Body of pancreas (tissue), 4 donors: Measurements from ENCODE around the gene A3GALT2. TPM values are rescaled to one million over a fixed set of nuclear protein-coding genes. Genes with fewer than 3 reads are reported as not detected.

Experiments
- ATAC-seq: fragments of 150-250 bp; one replicate; pipeline ENCODE4 v1.9.1; 2016
- DNase-seq, 4 donors: peaks; one replicate each; pipeline ENCODE4 v3.0.0-alpha.2; 2019
- H3K27ac ChIP-seq, 4 donors: fragments of 200-600 bp; sonication (generic); 1 replicate in 3 of 4; 2 replicates in 1 of 4; pipeline versions ENCODE4 v1.5.1 to v1.6.1; 2016 to 2019; ENCODE audit warnings: mild to moderate bottlenecking in 1 of 4, mixed read lengths in 1 of 4, moderate library complexity in 1 of 4
- H3K27me3 ChIP-seq, 2 donors: fragments of 200-600 bp; sonication (generic); one replicate each; pipeline ENCODE4 v1.6.0; 2016; ENCODE audit warnings: mild to moderate bottlenecking in 1 of 2
- H3K36me3 ChIP-seq, 2 donors: fragments of 200-600 bp; sonication (generic); replicated peaks in 1 of 2; 2 replicates each; pipeline ENCODE4 v1.5.1; 2016; ENCODE audit warnings: low read depth in 2 of 2; ENCODE audit not compliant: insufficient read depth in 1 of 2
- H3K4me1 ChIP-seq: fragments of 200-600 bp; sonication (generic); one replicate; pipeline ENCODE4 v1.6.0; 2016
- H3K4me3 ChIP-seq, 2 donors: fragments of 200-600 bp; sonication (generic); 1 replicate in 1 of 2; 2 replicates in 1 of 2; pipeline ENCODE4 v1.5.1; 2016 to 2019
- H3K9me3 ChIP-seq, 3 donors: fragments of 200-600 bp; sonication (generic); 1 replicate in 2 of 3; 2 replicates in 1 of 3; pipeline ENCODE4 v1.5.1; 2016
- CTCF ChIP-seq, 7 experiments: fragments of 450-650 bp in 4 of 7; fragments of 200-600 bp in 3 of 7; sonication (generic) in 3 of 7; IDR thresholded peaks; one replicate each; pipeline ENCODE4 v1.5.1; 2016 to 2019; ENCODE audit warnings: antibody characterized with exemption in 7 of 7
- POLR2A ChIP-seq, 3 donors: fragments of 450-650 bp; IDR thresholded peaks; one replicate each; pipeline ENCODE4 v1.6.1; 2016; ENCODE audit warnings: antibody characterized with exemption in 3 of 3, mild to moderate bottlenecking in 2 of 3
- WGBS, 2 donors: methylation state at CpG; one replicate each; pipeline ENCODE4 v1.1.5; 2017; 5-methylcytosine and 5-hydroxymethylcytosine counted together
- intact Hi-C: fragments of 100-400 bp; cut with DNase I; formaldehyde crosslinking; loops from one replicate; pipeline ENCODE4 v1.15.1; 2023
- total RNA-seq, 2 donors: library from RNA; depleted of rRNA; stranded (reverse); fragments of >200 nt; gene quantifications; one replicate each; pipeline ENCODE4 v1.1.0, GENCODE V29; 2016

Gene A3GALT2
- total RNA-seq, 2 donors from 2014 or later = not detected

DNA sequence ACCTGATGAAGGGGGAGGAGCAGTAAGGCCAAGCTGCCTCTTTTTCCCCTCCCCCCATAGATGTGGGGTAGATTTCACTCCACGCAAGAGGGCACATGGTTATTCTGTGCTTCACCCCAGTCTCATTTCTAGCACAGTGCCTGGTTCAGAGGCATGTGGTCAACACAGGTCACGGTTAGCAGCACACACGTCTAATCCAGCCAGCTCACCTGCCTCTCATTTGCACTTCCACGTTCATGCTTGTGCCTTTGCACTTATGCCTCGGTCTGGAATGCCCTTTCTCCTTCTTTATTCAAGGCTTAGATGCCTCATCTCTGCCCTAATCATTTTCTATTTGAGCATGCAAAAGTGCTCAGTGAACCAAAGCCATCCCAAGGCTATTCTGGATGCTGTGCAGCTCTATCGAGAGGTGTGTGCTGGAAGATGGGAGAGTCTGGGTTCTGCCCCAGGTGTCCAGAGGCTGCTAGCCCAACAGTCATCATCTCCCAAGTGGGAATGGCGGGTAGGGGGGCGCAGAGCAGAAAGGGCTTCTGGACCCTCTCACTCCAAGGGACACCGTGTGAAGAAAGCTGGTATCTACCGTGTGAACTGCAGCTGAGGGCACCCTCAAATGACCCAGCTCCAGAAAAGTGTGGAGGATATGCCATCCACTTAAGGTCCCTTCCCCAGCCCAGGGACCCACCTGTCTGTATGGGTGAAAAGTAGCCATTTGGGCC, 2.1 kb upstream of the A3GALT2 start:
- 85 to 87% methylated on average over 10 of the region's 10 CpGs for WGBS, 2 donors
- intact Hi-C loops = no loop called here
- ATAC-seq (no peak), DNase-seq (no peak)
- H3K9me3 ChIP-seq = no peaks in the 10 kb centered on the region
- no peak overlapping the region for H3K27ac ChIP-seq
- no peak overlapping the region for H3K4me3 ChIP-seq
- peaks cover 15 to 38% of the 10 kb centered on the region in 2 donors for H3K36me3 ChIP-seq
- TF ChIP-seq POLR2A (IDR thresholded peaks at IDR 0.05) (no peak), CTCF (IDR thresholded peaks at IDR 0.05) (no peak)
- H3K4me1 ChIP-seq = peaks cover 9% of the 10 kb centered on the region
- H3K27me3 ChIP-seq = no peaks in the 10 kb centered on the region

DNA sequence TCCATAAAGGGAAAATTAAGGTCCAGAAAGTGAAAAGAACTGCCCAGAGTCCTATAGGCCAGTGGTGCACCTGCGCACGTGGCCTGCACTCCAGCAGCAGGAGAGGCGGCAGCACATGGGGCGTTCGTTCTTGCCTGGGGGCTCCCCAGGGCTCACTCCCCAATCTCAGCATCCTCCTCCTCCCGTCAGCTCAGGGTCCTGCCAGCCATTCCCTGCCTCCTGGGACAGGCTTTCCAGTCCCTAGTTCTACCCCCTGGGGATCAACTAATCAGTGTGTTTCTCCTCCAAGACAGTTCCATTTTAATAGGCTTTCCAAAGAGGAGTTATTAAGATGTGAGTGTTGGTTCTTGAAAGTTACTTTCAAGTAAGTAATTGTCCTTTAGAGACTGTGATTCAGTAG, 1.2 kb upstream of the A3GALT2 start:
- Histone ChIP-seq H3K36me3 (peaks cover 15 to 36% of the 10 kb centered on the region in 2 donors), H3K9me3 (no peaks in the 10 kb centered on the region), H3K4me1 (no peaks in the 10 kb centered on the region), H3K27me3 (no peaks in the 10 kb centered on the region), H3K27ac (no peak overlapping the region), H3K4me3 (no peak overlapping the region)
- WGBS, 2 donors = 89 to 91% methylated on average over 6 of the region's 6 CpGs
- no peak for DNase-seq
- ATAC-seq = no peak
- no peak for TF ChIP-seq CTCF (IDR thresholded peaks at IDR 0.05)
- TF ChIP-seq POLR2A (IDR thresholded peaks at IDR 0.05) = no peak
- intact Hi-C loops = no loop called here

DNA sequence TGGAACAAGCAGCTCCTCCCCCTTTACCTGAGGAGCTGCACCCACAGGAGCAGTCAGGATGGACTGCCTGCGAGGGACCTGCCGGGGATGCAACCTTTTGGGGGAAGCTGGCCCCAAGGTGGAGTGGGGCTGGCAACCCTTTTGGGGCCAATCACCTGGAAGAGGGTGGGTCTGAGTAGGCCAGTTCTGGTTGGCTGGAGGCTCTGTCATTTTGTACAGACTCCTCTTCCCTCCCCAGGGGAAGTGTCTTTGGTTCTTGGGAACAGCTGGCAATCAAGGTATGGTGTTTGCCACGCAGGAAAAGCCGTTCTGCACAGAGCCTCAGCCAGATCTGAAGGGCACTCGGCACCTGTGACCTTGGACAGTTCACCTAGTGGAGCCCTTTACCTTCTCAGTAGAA, 280 bp upstream of the A3GALT2 start:
- no peak overlapping the region for H3K4me3 ChIP-seq
- TF ChIP-seq CTCF (IDR thresholded peaks at IDR 0.05) (no peak), POLR2A (IDR thresholded peaks at IDR 0.05) (no peak)
- DNase-seq (no peak), ATAC-seq (peak; percentile 31)
- intact Hi-C loops = no loop called here
- peaks cover 15 to 30% of the 10 kb centered on the region in 2 donors for H3K36me3 ChIP-seq
- WGBS, 2 donors = 32 to 55% methylated on average over 3 to 5 of the region's 5 CpGs
- no peaks in the 10 kb centered on the region for H3K4me1 ChIP-seq
- no peaks in the 10 kb centered on the region for H3K27me3 ChIP-seq
- H3K9me3 ChIP-seq = no peaks in the 10 kb centered on the region
- H3K27ac ChIP-seq = no peak overlapping the region

DNA sequence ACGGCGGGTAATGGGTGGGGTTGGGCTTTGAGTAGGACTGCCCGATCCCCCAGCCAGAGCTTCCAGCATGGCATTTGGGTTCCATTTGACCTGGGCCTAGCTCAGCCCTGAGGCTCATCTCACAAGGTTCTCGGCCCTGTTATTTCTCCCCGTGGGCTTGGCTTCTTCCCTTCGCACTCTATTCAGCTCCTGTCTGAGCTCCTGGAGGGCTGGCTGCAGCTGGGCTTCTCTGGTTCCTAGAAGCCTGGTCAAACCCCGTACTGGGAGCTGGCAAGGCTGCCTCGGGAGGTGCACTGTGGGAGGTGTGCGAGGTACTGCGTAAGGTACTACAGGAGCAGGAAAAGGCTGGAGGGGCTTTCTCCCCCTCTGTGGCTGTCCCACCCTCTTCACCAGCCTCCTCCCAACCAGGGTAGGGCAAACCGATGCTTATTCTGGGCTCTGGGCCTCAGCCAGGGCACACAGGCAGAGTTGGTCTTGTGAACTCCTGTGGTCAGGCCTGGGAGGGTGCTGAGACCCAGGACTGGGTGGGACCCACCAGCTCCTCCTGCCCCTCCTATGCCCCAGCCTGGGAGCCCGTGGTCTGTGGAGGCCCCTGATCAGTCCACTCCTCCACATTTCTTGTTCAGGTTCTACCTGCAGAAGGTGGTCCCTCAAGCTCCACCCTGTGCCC, 814 bp downstream of the A3GALT2 start:
- no peak overlapping the region for H3K27ac ChIP-seq
- TF ChIP-seq CTCF (IDR thresholded peaks at IDR 0.05) (no peak), POLR2A (IDR thresholded peaks at IDR 0.05) (no peak)
- DNase-seq = no peak
- no peaks in the 10 kb centered on the region for H3K9me3 ChIP-seq
- H3K36me3 ChIP-seq = peaks cover 12 to 19% of the 10 kb centered on the region in 2 donors
- intact Hi-C loops = no loop called here
- 67 to 84% methylated on average over 3 to 12 of the region's 12 CpGs for WGBS, 2 donors
- no peaks in the 10 kb centered on the region for H3K4me1 ChIP-seq
- H3K4me3 ChIP-seq = no peak overlapping the region
- H3K27me3 ChIP-seq = no peaks in the 10 kb centered on the region
- peak; percentile 8 for ATAC-seq
